PFSK-1 (cell line): ENCODE measurements around the gene SLC66A2.

Source experiments
- FOXP2 ChIP-seq: optimal IDR thresholded peaks from 2 replicates; pipeline ENCODE3; 2011; ENCODE audit warnings: borderline replicate concordance, control low read depth, inconsistent platforms; ENCODE audit not compliant: insufficient read depth; ENCODE audit errors: extremely low read length, extremely low read depth
- POLR2AphosphoS5 ChIP-seq: IDR thresholded peaks from 2 replicates; pipeline ENCODE4 v1.6.1; 2012; ENCODE audit warnings: low read depth, mild to moderate bottlenecking, control low read depth, low read length, moderate library complexity
- REST ChIP-seq, 2 experiments: IDR thresholded peaks; 2 replicates each; pipeline versions ENCODE4 v1.6.1 to v1.8.0; 2011 to 2012; ENCODE audit warnings: low read depth in 2 of 2, low read length in 2 of 2, control low read depth in 1 of 2, inconsistent platforms in 1 of 2, mild to moderate bottlenecking in 1 of 2, moderate library complexity in 1 of 2; ENCODE audit not compliant: insufficient read depth in 1 of 2
- SIN3A ChIP-seq: IDR thresholded peaks from 2 replicates; pipeline ENCODE4 v1.6.1; 2012; ENCODE audit warnings: mild to moderate bottlenecking, low read length, moderate library complexity, borderline replicate concordance; ENCODE audit not compliant: insufficient read depth
- TAF1 ChIP-seq: IDR thresholded peaks from 2 replicates; pipeline ENCODE4 v1.6.1; 2012; ENCODE audit warnings: low read length, control low read depth, borderline replicate concordance; ENCODE audit not compliant: insufficient read depth

Gene SLC66A2

GRCh38 chr18:79985172-79985571 lies 33.7 kb upstream of the SLC66A2 start:
- TF ChIP-seq TAF1 = no peak
- no peak for TF ChIP-seq SIN3A
- no peak for TF ChIP-seq POLR2AphosphoS5
- no peak for TF ChIP-seq FOXP2
- TF ChIP-seq REST (IDR thresholded peaks at IDR 0.05; ENCODE audit: insufficient read depth in 1 of 2, low read depth in 2 of 2, low read length in 2 of 2) = no peak

- TF ChIP-seq TAF1 (no peak), FOXP2 (no peak), REST (IDR thresholded peaks at IDR 0.05; ENCODE audit: insufficient read depth in 1 of 2, low read depth in 2 of 2, low read length in 2 of 2) (no peak), POLR2AphosphoS5 (no peak), SIN3A (no peak)
These were observed 32.3 kb upstream of the SLC66A2 start for GRCh38 chr18:79983793-79984192.

- TF ChIP-seq FOXP2 (no peak), REST (IDR thresholded peaks at IDR 0.05; ENCODE audit: insufficient read depth in 1 of 2, low read depth in 2 of 2, low read length in 2 of 2) (no peak), TAF1 (no peak), SIN3A (no peak), POLR2AphosphoS5 (no peak)
These were observed 31.8 kb upstream of the SLC66A2 start for GRCh38 chr18:79983253-79983652.

- TF ChIP-seq SIN3A = no peak
These were observed 31.3 kb upstream of the SLC66A2 start for GRCh38 chr18:79982736-79983135.

- TF ChIP-seq FOXP2 = no peak
- no peak for TF ChIP-seq POLR2AphosphoS5
- no peak for TF ChIP-seq SIN3A
- TF ChIP-seq TAF1 = no peak
- no peak for TF ChIP-seq REST (IDR thresholded peaks at IDR 0.05; ENCODE audit: insufficient read depth in 1 of 2, low read depth in 2 of 2, low read length in 2 of 2)
These were observed 29.1 kb upstream of the SLC66A2 start for GRCh38 chr18:79980585-79980984.
